HG02973 (cell line): ENCODE results near the gene COL12A1.

Experiments
- ATAC-seq: cut with Tn5 transposase; IDR thresholded peaks from one replicate; pipeline ENCODE4 v1.9.1; 2021; ENCODE audit warnings: moderate library complexity; ENCODE audit not compliant: unreplicated experiment

COL12A1 gene

GRCh38 chr6:75103431-75103830, 102.4 kb downstream of the COL12A1 start:
- ATAC-seq = no peak

GRCh38 chr6:75102301-75102700, 103.6 kb downstream of the COL12A1 start:
- ATAC-seq = no peak

DNA sequence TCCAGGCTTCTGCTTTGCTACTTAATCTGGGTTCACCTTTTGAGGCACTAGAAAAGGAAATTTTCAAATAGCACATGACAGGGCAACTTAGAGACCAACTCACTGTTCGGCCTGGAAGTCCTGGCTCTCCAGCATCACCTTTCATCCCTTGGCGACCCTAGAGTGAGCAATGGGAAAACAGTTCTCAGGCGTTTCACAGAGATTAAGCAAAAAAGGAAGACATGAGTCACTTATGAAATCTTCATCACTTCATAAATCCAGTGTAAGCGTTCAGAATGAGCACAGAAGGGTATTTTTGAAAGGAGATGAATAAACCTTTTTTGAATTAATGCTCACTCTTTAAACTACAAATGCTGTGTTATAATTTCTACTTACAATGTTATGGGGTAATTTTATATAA, 104.0 kb downstream of the COL12A1 start:
- ATAC-seq = no peak

DNA sequence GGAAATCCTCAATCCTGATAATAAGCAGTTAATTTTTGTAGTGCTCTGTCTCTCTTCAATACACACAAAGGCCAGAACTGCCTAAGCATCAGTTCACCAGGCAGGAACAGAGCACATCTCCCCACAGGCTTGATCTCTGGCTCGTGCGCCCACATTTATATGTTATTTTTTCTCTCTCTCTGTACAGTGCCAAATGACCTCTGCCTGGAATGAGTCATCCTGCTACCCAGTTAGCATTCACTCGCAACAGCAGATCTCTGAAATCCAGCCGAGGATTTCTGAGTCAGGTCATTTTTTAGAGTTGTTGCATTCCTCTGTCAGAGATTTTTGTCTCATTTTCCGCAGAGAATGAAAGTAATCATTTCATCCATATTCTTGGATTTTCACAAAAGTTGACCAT, 107.1 kb downstream of the COL12A1 start:
- ATAC-seq = no peak

GRCh38 chr6:75096966-75097365, 108.9 kb downstream of the COL12A1 start:
- ATAC-seq = no peak

DNA sequence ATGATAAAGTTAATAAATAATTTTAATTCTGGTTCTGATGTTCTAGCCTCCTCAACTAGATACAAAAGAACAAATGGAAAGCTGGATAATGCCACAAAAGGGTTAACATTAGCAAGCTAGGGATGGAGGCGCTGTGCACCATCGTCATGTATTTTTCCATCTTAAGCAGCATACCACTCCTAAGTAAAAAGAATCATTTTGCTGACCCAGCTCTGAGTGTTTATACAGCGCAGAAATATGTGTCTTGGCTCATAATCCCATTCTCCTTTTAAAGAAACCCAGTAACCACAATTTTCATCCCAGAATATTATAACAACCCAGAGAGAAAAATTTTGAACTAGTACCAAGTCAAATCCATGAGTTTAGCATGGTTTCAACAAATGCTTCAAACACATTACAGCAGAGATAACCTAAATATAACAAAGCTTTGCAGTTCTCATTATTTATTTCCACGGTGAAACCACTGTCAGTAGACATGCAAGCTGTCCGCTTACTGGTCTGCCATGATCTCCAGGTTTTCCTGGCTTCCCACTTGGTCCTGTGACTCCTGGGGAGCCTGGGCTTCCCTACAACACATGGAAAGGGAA, 111.1 kb downstream of the COL12A1 start:
- no peak for ATAC-seq

GRCh38 chr6:75091467-75092190, 114.2 kb downstream of the COL12A1 start:
- no peak for ATAC-seq

GRCh38 chr6:75090576-75090975, 115.3 kb downstream of the COL12A1 start:
- ATAC-seq = no peak

DNA sequence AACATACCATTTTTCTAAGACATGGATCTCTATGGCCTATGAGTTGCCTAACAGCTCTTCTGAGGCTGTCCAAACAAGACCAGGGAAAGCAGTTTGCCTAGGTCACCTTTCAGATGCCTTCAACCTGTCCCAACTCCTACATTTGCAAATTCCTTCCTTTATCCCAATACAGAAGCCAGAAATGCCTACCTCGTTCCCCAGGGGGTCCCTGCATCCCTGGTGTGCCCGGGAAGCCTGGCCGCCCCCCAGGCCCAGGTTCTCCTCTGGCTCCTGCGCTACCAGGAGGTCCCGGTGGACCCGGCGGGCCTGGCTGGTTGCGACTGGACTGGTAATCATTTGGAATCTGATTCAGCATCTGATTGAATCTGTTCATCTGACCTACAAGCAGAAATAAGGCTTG, 115.9 kb downstream of the COL12A1 start:
- ATAC-seq = no peak

DNA sequence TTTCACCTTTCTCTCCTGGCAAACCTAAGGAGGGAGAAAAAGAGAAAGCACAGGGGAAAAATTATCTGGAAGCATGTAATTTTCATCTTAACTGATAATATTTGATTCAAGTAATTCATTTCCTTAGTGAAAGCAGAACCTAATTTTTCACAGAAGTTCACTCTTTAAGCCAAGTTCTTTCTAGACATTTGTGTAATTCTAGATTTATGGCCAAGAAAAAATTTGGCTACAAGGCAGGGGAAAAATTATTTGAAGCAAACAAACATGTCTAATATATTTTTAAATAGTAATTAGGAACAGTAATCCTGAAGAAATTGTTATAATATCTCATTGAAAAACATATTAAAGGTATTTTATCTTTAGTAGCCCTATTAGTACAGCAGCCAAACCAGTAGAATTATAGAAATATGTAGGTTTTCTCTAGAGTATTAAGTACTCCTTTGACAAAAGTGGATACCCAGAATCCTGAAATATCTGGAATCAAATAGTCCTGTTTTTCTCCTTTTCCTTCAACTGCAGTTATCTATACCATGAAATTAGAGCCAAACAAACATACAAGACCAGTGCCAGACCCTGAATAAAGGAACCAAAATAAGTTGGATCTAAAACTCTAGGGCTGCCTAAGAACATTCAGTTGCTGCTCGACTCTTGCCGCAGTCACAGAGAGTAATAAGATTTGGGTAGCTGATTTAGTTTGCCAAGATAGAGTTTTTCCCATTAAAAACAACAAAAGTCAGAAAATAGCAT, 116.5 kb downstream of the COL12A1 start:
- no peak for ATAC-seq

GRCh38 chr6:75085931-75086635, 119.8 kb downstream of the COL12A1 start:
- no peak for ATAC-seq

DNA sequence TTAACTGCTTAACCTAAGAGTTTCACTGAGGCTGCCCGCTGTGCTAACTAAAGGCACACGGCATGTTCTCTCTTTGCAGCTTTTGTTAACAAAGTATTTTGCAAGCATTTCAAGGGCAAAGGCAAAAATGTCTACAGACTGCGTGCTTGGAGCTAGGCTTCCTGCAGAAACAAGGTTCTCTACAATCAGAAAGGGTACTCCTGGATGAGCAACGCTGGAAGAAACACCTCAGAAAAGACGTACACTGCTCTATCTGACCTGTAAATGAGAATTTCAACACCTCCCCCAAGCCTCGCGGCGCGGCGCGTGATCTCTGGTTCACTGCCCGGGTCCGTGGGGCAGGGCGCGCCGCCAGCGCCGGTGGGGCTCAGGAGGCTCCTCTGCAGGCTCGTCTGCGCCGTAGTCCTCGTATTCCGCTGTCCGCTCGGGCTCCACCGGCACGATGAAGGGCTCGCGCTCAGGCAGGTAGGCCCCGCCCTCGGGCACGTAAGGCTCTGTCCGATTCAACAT, 120.9 kb downstream of the COL12A1 start:
- no peak for ATAC-seq

DNA sequence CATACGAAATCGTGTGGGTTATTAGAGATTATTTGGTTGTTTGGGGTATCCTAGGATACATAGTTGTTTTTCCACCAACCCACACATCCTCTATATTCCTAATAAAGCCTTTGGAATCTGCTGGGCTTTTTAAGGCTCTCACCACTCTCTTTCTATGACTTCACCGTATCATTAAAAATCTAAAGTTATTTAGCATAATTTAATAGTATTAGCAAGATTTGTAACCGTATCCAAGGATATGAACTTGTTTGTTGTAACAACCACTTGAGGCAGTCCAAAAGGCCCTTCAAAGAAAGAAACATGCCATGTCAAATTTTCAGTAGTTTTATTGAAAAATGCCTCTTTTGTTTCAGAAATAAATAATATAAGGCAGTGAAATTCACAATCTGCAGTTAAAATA, 121.8 kb downstream of the COL12A1 start:
- ATAC-seq = no peak

GRCh38 chr6:75081921-75082320, 123.9 kb downstream of the COL12A1 start:
- no peak for ATAC-seq

GRCh38 chr6:75081047-75081446, 124.8 kb downstream of the COL12A1 start:
- no peak for ATAC-seq

DNA sequence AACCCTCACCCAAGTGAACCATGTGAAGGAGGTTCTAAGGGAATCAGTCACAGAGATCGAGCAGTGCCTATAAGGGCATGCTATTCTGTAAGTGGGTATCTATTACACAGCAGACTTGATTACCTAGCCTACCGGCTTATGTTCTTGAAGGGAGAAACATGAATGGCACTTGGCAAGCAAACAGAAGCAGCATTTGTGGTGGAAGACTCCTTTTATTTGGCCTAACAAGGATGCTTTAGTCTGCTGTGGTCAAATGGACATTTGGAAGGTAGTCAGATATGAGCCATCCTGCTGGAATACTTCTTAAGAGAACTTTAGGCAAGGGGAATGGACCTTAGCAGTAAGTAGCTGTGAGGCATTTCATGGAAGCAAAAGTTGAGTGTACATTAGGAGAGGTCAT, 126.3 kb downstream of the COL12A1 start:
- no peak for ATAC-seq

DNA sequence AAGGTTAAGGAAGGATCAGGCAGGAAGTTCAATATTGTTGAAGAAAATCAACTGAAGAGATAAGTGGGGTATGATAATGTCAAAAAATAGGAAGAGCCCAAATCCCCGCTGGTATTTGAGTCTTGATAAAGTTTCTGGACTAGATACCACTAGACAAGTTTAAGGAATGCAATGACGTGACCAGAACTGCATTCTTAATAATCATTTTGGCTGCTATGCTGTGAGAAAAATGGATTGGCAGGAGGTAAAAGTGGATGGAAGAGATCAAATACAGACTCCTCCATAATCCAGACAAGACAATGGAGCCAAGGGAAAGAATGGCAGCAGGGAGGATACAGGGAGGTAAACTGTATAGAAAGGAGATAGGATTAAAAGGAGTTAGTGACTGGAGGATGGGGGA, 128.2 kb downstream of the COL12A1 start:
- no peak for ATAC-seq

DNA sequence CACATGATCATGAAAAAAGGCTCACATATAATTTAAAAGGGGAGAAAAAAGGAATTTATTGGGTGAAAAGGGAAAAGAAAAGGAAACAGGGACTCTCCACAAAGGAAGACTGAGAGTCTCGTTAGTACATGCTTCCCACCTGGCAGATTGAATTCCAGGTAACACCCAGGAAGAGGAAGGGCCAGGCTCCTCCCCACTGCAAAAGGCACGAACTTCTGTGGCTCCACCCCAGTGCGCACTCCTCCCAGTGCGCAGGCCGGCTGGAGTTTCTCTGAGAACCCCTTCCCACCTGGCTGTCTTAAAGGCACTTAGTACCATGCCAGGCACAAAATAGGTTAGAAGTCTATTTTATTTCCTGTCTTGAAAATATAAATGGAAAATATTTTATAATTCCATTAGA, 129.8 kb downstream of the COL12A1 start:
- ATAC-seq = no peak

- ATAC-seq = no peak
These were observed 135.6 kb downstream of the COL12A1 start for GRCh38 chr6:75070244-75070643.

GRCh38 chr6:75065523-75065922, 140.3 kb downstream of the COL12A1 start:
- ATAC-seq = no peak

- ATAC-seq = no peak
These were observed 153.4 kb downstream of the COL12A1 start for GRCh38 chr6:75052491-75052890.
